ENCODE measurements around the gene TSPAN14.

DNA sequence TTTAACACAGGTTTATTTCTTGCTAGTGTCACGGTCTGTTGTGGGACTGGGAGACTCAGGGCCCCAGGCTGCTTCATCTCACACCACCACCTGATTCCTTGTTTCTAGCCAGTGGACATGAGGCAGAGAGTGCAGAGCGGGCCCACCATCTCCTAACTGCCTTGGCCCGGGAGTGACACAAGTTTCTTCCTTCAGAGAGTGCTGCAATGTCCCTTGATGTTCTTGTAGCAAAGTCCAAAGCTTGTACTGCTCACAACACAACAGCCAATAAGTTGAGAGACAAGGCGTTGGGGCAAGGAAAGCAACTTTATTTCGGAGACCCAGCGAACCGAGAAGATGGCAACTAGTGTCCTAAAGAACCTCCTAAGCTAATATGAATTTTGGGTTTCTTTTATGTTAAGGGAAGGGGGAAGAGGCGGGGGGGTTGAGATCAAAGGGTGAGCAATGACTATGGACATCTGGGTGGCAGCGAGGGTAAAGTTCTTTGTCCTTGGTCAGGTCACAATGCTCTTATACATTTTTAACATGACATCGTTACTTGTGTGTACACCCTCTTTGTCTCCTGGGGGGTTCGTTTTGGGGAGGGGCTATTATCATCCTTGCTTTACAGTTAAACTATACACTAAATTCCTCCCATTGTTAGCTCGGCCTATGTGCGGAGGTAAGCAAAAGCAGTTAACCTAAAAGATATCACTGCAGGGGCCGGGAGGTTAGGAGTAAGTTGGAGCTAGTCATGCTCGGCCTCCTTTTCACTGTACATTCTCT, 115.2 kb downstream of the TSPAN14 start:
- TF ChIP-seq RCOR1 (conservative IDR thresholded peaks at IDR 0.05; ENCODE audit: low read depth, low read length) (no peak), KDM1A (IDR thresholded peaks at IDR 0.05; ENCODE audit: borderline replicate concordance) (no peak), NR2C2 (IDR thresholded peaks at IDR 0.05; ENCODE audit: borderline replicate concordance, control insufficient read depth, insufficient read length, low read depth) (no peak)
- TF ChIP-seq, protein P1, sequence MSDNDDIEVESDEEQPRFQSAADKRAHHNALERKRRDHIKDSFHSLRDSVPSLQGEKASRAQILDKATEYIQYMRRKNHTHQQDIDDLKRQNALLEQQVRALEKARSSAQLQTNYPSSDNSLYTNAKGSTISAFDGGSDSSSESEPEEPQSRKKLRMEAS (IDR thresholded peaks at IDR 0.05; ENCODE audit: low read depth, low read length), result no peak
